RKO (cell line): ENCODE data around the gene DSCAM.

ENCODE experiments used
- DNase-seq: peaks from one replicate; pipeline ENCODE4 v3.0.0-alpha.2; 2016; ENCODE audit warnings: low spot score

Gene DSCAM

DNA sequence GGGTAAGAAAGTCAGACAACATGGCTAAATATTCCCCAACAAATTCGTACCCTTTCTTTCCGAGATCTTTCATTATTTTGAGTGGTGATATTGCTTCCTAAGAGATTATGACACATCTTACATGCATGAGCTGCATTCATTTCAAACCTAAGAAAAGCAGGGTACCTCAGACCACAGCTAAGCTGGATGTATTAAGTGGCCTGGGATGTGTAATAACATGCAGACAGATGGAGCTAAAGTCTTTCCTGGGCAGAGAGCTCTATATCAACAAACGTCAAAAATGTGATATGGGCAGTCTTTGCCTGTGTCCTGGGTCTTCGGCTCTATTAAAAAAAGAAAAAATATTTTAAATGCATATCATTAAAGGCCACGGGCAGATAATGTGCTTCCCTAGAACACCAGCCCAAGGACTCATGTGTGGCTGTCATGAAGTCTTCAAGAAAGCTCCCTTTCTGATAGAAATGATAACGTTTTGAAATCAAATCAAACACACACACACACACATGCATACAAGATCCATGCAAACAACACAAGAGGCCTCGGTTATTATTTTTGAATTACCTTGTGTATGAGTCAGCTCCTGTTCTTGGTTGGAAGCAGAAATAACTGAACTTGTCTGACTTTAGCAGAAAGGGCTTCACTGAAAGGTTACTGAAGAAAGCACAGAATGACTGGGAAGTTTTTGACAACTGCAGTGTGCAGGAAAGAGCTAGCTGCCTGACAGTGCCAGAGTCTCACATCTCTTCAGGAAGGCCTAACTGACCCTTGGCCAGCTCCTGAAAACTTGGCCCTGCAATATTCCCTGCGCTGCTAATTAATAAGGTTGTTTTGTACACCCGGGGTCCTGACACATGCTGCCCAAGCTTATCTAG lies 231.2 kb downstream of the DSCAM start:
- DNase-seq: no peak

DNA sequence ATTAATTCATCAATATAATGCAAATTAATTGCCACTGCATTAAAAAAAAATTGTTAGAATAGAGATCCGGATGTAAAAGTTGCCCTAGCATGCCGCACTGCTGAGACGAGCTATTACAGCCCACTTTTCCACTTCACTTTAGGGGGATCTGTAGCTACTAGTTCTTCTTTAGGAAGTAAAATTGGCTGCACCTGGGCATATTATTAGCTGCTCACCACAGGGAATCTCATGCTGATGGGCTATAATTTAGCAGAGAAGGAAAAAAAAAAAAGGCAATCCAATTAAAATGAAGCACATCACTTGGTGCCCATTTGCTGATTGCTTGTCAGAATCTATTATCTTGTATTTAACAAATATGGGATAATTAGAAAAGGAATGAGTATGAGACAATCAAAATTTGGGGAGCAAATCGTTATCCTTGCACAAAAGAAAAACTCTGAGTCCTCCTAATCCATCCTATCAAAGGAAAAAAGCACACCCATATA lies 233.4 kb downstream of the DSCAM start:
- no peak for DNase-seq

GRCh38 chr21:40610345-40610744 lies 236.6 kb downstream of the DSCAM start:
- DNase-seq: no peak

DNA sequence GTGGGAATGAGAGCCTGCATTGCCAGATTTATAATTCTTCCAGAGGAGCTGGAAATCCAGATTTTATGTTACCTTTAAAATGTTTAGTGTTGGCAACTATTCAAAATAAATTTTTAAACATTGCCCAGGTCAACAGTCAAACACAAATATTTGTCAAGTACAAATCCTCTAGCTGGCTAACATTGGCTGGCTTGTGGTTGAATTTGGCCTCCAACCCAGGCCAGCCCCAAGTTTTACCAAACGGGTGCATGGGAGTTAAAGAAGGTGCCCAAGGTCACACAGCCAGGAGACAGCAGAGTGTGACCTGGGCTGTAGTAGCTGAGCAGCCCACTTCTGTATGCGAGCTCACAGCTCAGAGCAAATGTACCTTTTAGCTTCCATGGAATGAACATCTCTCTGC lies 240.6 kb downstream of the DSCAM start:
- no peak for DNase-seq

GRCh38 chr21:40605094-40605493 lies 241.9 kb downstream of the DSCAM start:
- DNase-seq: no peak

GRCh38 chr21:40603774-40604173 lies 243.2 kb downstream of the DSCAM start:
- no peak for DNase-seq

- DNase-seq: no peak
Observed at GRCh38 chr21:40602080-40602479, 244.9 kb downstream of the DSCAM start.

DNA sequence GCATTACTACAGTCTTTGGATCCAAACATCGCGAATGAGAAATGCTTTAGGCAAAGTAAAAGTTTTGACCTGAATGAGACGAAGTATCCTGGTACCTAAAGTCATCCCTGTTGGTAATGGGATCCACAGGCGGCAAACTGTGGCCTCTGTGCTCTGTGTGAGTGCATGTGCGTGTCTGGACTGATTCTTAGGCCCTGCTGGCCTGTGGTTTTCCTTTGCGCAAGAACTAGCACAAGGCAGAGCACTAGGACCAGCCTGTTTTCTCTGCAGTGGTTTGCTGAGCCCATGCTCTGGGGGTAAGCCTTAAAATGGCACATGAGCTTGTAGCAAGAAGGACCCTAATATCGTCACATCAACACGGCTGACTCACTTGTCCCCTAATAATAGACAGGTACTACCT lies 251.2 kb downstream of the DSCAM start:
- DNase-seq: no peak

GRCh38 chr21:40587736-40588346 lies 259.1 kb downstream of the DSCAM start:
- DNase-seq: no peak

GRCh38 chr21:40586575-40586974 lies 260.4 kb downstream of the DSCAM start:
- DNase-seq: no peak

- DNase-seq: no peak
Observed at GRCh38 chr21:40577285-40578043, 269.5 kb downstream of the DSCAM start.

DNA sequence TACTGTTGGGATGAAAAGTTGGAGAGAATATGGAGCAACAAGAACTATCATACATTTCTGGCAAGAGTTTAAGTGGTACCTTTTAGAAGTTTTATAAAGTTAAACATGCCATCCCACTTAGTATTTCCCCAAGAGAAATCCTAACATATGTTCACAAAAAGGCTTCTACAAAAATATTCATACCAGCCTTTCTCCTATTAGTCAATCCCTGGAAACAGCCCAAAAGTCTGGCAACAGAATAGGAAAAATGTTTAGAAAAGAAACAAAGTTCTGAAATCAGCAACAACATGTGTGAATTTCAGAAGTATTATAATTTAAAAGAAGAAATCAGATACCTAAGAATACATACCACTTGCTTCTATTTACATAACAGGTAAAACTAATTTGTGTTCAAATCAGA lies 271.0 kb downstream of the DSCAM start:
- no peak for DNase-seq

- no peak for DNase-seq
Observed at GRCh38 chr21:40569357-40569756, 277.6 kb downstream of the DSCAM start.

- DNase-seq: no peak
Observed at GRCh38 chr21:40568807-40569206, 278.2 kb downstream of the DSCAM start.

DNA sequence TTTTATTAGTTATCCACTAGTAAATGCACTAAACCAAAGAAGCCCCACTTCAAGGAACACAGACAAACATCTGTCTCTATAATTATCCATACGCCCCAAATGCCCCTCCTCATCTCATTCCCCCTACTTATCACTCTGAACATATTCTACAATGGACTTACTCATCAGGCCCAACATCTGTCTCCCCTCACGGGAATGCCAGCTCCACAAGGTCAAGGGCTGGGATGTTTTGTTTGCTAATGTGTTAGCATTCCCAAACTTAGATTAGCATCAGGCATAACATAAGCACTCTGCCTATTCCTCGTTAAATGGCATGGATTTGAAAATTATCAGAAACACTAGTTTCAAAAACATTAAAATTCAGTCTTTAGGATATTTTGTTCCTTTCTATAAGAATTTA lies 279.5 kb downstream of the DSCAM start:
- no peak for DNase-seq

GRCh38 chr21:40566486-40566885 lies 280.5 kb downstream of the DSCAM start:
- no peak for DNase-seq

DNA sequence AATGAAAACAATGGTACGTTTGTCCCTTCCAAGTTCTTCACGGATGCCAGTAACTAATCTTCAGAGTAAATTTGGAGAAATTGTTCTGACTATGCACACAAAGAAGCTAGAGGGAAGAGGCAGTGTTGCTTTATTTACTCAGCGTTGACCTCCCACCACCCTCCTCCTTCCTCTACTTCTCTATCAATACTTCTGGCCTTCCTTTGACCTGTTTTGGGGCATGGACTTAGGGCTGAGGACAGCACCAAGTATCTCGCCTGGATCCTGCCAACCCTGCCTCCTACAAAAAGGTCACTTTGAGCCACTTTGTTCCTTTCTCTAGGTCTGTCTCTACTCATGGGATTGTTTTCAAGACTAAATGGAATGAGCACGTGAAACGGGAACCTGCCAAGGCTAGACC lies 282.6 kb downstream of the DSCAM start:
- no peak for DNase-seq

DNA sequence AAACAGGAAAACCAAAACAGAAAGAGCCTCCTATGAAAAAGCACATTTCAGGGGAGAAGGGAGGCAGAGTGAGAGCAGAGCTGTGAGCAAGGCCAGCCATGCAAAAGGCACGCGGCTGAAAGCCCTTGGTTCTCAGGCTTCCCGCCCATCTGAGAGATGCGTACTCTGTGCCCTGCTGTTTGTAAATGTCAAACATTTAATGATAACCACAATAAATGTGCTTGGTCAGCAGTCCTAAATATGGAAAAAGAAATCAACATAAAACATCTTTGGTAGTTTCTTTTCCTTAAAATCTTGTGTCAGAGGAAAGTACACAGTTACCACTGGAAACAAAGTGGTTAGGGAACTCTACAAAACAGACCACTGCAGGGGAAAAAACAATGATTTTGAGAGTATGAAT lies 283.1 kb downstream of the DSCAM start:
- DNase-seq: no peak

DNA sequence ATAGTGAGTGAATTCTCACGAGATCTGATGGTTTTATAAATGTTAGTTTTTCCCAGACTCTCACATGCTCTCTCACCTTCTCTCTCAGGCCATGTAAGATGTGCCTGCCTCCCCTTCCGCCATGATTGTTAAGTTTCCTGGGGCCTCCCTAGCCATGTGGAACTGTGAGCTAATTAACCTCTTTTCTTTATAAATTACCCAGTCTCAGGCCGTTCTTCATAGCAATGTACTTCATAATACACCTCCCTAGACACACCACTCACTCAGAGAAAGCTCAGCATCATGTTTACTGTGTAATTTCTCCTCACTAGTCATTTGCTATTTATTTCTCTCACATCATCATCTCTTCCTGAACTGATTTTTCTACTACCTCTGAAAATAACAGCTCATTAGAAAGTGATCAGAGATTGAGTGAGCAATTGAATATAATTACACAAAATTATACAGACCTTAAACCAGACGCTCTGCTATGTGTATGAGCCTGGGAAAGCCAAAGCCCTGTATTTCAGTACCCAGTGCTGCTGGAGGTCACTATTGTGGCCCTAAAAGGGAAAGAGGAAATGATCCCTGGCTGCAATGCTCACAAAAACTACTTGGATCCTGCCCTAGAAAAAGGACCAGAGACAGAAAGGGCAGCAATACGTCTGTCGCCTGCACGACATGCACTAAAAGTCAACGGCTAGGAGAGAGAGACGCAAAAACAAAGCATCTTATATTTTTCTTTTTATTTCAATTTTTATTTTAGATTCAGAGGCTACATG lies 284.5 kb downstream of the DSCAM start:
- DNase-seq: no peak

DNA sequence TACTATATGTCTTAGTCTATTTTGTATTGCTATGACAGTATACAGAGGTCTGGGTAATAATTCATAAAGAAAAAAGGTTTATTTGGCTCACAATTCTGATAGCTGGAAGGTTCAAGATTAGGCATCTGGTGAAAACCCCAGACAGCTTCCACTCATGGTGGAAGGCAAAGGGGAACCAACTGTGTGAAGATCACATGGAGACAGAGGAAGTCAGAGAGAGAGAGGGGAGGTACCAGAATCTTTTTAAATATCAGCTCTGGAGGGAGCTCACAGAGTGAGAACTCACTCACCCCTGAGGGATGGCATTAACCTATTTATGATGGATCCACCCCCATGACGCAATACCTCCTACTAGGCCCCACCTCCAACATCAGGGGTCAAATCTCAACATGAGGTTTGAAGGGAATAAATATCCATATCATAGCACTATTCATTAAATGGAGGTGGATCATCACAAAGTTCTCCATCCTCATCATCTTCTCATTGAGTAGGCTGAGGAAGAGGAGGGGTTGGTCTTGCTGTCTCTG lies 290.5 kb downstream of the DSCAM start:
- no peak for DNase-seq

- no peak for DNase-seq
Observed at GRCh38 chr21:40555021-40555528, 291.9 kb downstream of the DSCAM start.

DNA sequence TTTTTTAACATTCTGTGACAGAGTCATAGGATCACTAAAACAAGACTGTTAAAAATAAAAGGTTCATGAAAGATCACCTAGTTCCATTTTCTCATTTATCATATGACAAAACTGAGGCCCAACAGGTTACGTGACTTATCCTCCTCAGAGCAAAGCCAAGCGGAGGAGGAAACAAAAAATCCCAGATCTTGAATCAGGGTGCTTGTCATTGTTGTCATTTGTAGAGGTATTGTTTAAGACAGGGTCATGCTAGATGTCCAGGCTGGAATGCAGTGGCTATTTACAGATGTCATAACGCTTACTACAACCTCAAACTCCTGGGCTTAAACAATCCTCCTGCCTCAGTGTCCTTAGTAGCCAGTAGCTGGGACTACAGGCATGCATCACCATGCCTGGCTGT lies 293.2 kb downstream of the DSCAM start:
- DNase-seq: no peak
